GM18502 (cell line): ENCODE results near the gene PHACTR1.

Experiments
- ATAC-seq: cut with Tn5 transposase; IDR thresholded peaks from one replicate; pipeline ENCODE4 v1.9.1; 2021; ENCODE audit warnings: mild to moderate bottlenecking; ENCODE audit not compliant: unreplicated experiment, poor library complexity

PHACTR1 gene

GRCh38 chr6:12973386-12973785 lies 256.8 kb downstream of the PHACTR1 start:
- ATAC-seq: no peak

- ATAC-seq: no peak
Measured at GRCh38 chr6:12974551-12974950, 258.0 kb downstream of the PHACTR1 start.

GRCh38 chr6:12976366-12976765 lies 259.8 kb downstream of the PHACTR1 start:
- ATAC-seq: no peak

GRCh38 chr6:12977206-12977605 lies 260.6 kb downstream of the PHACTR1 start:
- ATAC-seq: no peak

- no peak for ATAC-seq
Measured at GRCh38 chr6:12977806-12978205, 261.2 kb downstream of the PHACTR1 start.

GRCh38 chr6:12980741-12981140 lies 264.2 kb downstream of the PHACTR1 start:
- ATAC-seq: no peak

- no peak for ATAC-seq
Measured at GRCh38 chr6:12984776-12985175, 268.2 kb downstream of the PHACTR1 start.

- no peak for ATAC-seq
Measured at GRCh38 chr6:12987783-12988182, 271.2 kb downstream of the PHACTR1 start.

- no peak for ATAC-seq
Measured at GRCh38 chr6:12990162-12990561, 273.6 kb downstream of the PHACTR1 start.

GRCh38 chr6:12991435-12991834 lies 274.9 kb downstream of the PHACTR1 start:
- ATAC-seq: no peak

GRCh38 chr6:12992770-12993169 lies 276.2 kb downstream of the PHACTR1 start:
- no peak for ATAC-seq

- ATAC-seq: no peak
Measured at GRCh38 chr6:12993283-12993898, 276.8 kb downstream of the PHACTR1 start.

- no peak for ATAC-seq
Measured at GRCh38 chr6:12995419-12995818, 278.9 kb downstream of the PHACTR1 start.

GRCh38 chr6:13000537-13000936 lies 284.0 kb downstream of the PHACTR1 start:
- ATAC-seq: no peak

- ATAC-seq: no peak
Measured at GRCh38 chr6:13001927-13002326, 285.4 kb downstream of the PHACTR1 start.

- no peak for ATAC-seq
Measured at GRCh38 chr6:13004601-13005000, 288.0 kb downstream of the PHACTR1 start.

- ATAC-seq: no peak
Measured at GRCh38 chr6:13005994-13006393, 289.4 kb downstream of the PHACTR1 start.

GRCh38 chr6:13006578-13007300 lies 290.2 kb downstream of the PHACTR1 start:
- no peak for ATAC-seq

- no peak for ATAC-seq
Measured at GRCh38 chr6:13007744-13008143, 291.2 kb downstream of the PHACTR1 start.

GRCh38 chr6:13009031-13009430 lies 292.5 kb downstream of the PHACTR1 start:
- no peak for ATAC-seq

- no peak for ATAC-seq
Measured at GRCh38 chr6:13009461-13009860, 292.9 kb downstream of the PHACTR1 start.

- ATAC-seq: no peak
Measured at GRCh38 chr6:13011612-13012146, 295.1 kb downstream of the PHACTR1 start.
